WERI-Rb-1 (cell line): ENCODE data around the gene PDZRN3.

Source experiments
- DNase-seq: peaks from one replicate; pipeline ENCODE4 v3.0.0-alpha.2; 2020
- H3K27ac ChIP-seq: fragments of 250-450 bp; sonication (Bioruptor Pico); 2 replicates; pipeline ENCODE4 v1.5.1; 2020; ENCODE audit warnings: mild to moderate bottlenecking, moderate library complexity
- H3K27me3 ChIP-seq: fragments of 250-450 bp; sonication (Bioruptor Pico); 2 replicates; pipeline ENCODE4 v1.5.1; 2021; ENCODE audit warnings: mild to moderate bottlenecking, low read depth, moderate library complexity; ENCODE audit not compliant: insufficient read depth, severe bottlenecking
- H3K36me3 ChIP-seq: fragments of 250-450 bp; sonication (Bioruptor Pico); 2 replicates; pipeline ENCODE4 v1.5.1; 2020; ENCODE audit warnings: mild to moderate bottlenecking, moderate library complexity
- H3K4me3 ChIP-seq: 2 replicates; pipeline ENCODE4 v1.5.1; 2011; ENCODE audit warnings: low read depth, mild to moderate bottlenecking, control low read depth, low read length
- H3K9me3 ChIP-seq: fragments of 250-450 bp; sonication (Bioruptor Pico); 2 replicates; pipeline ENCODE4 v1.5.1; 2021; ENCODE audit warnings: mild to moderate bottlenecking, moderate library complexity; ENCODE audit not compliant: severe bottlenecking
- TF ChIP-seq, protein P1 (sequence below): IDR thresholded peaks from 2 replicates; pipeline ENCODE4 v1.5.1; 2011; ENCODE audit warnings: low read depth, mild to moderate bottlenecking, control low read depth, inconsistent platforms, low read length

Gene PDZRN3

DNA sequence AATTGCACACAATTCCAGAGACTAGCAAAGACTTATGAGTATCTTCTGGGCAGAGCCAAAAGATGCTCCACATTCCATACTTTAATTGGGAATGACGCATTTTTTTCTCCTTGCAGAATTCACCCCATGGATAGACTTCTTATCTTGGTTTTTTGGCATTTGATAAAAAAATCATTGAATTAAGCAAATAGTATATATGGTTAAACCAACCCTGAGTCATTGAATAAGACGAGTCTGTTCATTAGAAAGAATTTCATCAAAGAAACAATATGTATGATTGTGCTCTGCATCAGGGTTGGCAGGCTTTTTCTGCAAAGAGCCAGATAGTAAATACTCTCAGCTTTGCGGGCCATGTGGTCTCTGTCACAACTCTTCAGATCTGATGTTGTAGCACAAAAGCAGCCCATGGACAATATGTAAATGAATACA is 9.2 kb upstream of the PDZRN3 start:
- no peak overlapping the region for H3K27ac ChIP-seq
- TF ChIP-seq, protein P1, sequence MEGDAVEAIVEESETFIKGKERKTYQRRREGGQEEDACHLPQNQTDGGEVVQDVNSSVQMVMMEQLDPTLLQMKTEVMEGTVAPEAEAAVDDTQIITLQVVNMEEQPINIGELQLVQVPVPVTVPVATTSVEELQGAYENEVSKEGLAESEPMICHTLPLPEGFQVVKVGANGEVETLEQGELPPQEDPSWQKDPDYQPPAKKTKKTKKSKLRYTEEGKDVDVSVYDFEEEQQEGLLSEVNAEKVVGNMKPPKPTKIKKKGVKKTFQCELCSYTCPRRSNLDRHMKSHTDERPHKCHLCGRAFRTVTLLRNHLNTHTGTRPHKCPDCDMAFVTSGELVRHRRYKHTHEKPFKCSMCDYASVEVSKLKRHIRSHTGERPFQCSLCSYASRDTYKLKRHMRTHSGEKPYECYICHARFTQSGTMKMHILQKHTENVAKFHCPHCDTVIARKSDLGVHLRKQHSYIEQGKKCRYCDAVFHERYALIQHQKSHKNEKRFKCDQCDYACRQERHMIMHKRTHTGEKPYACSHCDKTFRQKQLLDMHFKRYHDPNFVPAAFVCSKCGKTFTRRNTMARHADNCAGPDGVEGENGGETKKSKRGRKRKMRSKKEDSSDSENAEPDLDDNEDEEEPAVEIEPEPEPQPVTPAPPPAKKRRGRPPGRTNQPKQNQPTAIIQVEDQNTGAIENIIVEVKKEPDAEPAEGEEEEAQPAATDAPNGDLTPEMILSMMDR = no peak
- H3K36me3 ChIP-seq = no peaks in the 10 kb centered on the region
- no peak for DNase-seq
- no peaks in the 10 kb centered on the region for H3K27me3 ChIP-seq
- H3K4me3 ChIP-seq = no peak overlapping the region
- H3K9me3 ChIP-seq = no peaks in the 10 kb centered on the region

DNA sequence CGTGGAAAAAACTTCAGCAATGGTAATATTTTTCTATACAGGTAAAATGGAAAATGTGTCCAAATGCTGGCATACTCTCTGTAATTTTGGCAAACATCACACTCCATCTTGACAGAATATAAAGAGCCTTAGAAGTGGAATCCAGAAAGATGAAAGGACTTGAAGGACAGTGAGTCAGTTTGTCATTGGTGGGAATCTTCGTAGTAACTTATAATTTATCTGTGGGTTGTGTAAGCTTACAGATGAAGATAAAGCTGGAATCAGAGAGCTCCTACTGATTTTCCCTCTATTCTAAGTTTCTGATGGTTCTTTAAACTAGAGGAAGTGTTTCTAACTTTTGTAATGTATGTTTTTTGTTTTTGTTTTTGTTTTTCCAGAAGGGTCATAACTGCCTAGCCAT is 8.7 kb upstream of the PDZRN3 start:
- Histone ChIP-seq H3K36me3 (no peaks in the 10 kb centered on the region), H3K9me3 (no peaks in the 10 kb centered on the region), H3K27ac (no peak overlapping the region), H3K27me3 (no peaks in the 10 kb centered on the region), H3K4me3 (no peak overlapping the region)
- DNase-seq = no peak
- TF ChIP-seq, protein P1 = no peak

DNA sequence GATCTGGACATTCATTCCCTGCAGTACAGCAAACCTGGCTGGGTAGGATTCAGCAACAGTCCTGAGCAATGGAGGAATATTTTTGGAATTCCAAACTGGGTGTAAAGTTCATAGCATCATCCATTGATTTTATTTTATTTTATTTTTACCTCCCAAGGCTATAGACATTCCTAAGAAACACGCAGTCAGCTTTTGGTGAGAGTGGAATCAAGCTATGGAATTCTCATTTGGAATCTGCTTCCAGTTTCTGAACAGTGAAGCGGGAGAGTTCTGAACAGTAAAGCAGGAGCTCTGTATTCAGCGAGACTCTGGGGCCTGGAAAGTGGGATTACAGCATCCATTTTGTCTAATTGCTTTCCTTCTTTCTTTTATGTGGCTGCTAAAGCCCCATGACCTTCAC is 1.4 kb upstream of the PDZRN3 start:
- no peaks in the 10 kb centered on the region for H3K27me3 ChIP-seq
- H3K9me3 ChIP-seq = no peaks in the 10 kb centered on the region
- no peak overlapping the region for H3K4me3 ChIP-seq
- DNase-seq = no peak
- H3K36me3 ChIP-seq = no peaks in the 10 kb centered on the region
- TF ChIP-seq, protein P1 = no peak
- H3K27ac ChIP-seq = no peak overlapping the region

DNA sequence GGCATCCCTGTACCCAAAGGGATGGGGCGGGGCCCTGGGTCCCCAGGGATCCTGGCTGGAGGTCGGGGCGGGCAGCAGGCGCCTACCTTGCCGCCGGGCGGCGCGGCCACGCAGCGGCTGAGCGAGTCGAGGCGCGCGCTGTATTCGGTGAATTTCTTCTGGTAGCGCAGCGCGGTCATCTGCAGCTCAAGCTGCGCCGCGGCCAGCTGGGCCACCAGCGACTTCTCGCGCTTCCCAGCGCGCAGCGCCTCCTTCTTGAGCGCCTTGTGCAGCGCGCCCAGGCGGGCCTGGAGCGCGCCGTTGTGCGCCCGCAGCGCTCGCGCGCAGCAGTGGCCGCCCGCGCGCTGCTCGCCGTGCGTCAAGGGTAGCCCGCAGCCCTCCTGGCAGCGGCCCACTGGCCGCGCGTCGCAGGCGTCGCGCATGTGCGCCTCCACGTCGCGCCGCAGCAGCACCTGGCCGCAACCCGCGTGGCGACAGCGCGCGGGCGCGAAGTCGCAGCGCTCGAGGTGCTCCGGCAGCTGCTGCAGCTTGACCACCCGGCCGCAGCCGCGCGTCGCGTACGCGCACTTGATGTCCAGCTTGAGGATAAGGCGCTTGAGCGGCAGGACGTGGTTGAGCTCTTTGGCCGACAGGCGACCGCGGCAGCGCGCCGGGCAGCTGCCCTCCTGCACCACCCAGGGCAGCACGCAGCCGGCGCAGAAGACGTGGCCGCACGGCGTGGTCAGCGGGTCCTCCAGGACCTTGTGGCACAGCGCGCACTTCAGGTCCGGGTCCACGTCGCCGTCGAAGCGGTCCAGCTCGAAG is 522 bp downstream of the PDZRN3 start:
- H3K36me3 ChIP-seq = no peaks in the 10 kb centered on the region
- no peaks in the 10 kb centered on the region for H3K27me3 ChIP-seq
- TF ChIP-seq, protein P1 = peak; percentile 49; the same call in 1 of the 2 replicates
- no peaks in the 10 kb centered on the region for H3K9me3 ChIP-seq
- H3K27ac ChIP-seq = peak overlapping the region; percentile 78
- H3K4me3 ChIP-seq = peak overlapping the region; percentile 80
- peak; percentile 74 for DNase-seq

DNA sequence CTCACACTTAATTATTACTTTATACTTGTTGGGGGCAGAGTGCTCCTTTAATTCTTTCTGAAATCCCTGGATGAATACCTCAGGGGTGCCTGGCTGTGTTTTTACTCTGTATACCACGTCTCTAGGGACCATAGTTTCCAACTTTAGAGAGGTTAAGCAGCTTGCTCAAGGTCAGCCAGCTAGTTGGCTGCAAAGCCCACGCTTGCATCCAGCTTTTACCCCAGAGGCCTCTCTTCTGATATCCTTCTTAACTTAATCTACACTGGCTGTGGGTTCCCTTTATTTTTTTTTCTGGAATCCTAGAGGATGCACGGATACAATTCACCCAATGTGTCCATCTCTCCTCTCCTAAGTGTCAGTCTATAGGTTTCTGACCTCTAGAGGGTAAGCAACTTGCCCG is 1.4 kb downstream of the PDZRN3 start:
- TF ChIP-seq, protein P1 = no peak
- no peaks in the 10 kb centered on the region for H3K36me3 ChIP-seq
- no peaks in the 10 kb centered on the region for H3K9me3 ChIP-seq
- peak overlapping the region; percentile 78 for H3K27ac ChIP-seq
- H3K27me3 ChIP-seq = no peaks in the 10 kb centered on the region
- no peak for DNase-seq
- peak overlapping the region; percentile 80 for H3K4me3 ChIP-seq
